RPMI7951 (cell line): ENCODE measurements around the gene PCDHGB3. TPM values are rescaled to one million over a fixed set of nuclear protein-coding genes. Genes with fewer than 3 reads are reported as not detected.
A peak's percentile ranks its signal among the peaks of the same experiment; 100 is the strongest.

ENCODE experiments used
- DNase-seq: peaks from one replicate; pipeline ENCODE4 v3.0.0-alpha.2; 2012; ENCODE audit warnings: low read depth
- total RNA-seq: library from RNA; depleted of rRNA; stranded (reverse); fragments of >200 nt; shearing (Covaris generic); gene quantifications from 2 replicates; pipeline ENCODE4 v1.2.3, GENCODE V29; 2014; rRNA removed

The PCDHGB3 gene
- total RNA-seq, 1 experiment from 2014 or later = 1.1 TPM

DNA sequence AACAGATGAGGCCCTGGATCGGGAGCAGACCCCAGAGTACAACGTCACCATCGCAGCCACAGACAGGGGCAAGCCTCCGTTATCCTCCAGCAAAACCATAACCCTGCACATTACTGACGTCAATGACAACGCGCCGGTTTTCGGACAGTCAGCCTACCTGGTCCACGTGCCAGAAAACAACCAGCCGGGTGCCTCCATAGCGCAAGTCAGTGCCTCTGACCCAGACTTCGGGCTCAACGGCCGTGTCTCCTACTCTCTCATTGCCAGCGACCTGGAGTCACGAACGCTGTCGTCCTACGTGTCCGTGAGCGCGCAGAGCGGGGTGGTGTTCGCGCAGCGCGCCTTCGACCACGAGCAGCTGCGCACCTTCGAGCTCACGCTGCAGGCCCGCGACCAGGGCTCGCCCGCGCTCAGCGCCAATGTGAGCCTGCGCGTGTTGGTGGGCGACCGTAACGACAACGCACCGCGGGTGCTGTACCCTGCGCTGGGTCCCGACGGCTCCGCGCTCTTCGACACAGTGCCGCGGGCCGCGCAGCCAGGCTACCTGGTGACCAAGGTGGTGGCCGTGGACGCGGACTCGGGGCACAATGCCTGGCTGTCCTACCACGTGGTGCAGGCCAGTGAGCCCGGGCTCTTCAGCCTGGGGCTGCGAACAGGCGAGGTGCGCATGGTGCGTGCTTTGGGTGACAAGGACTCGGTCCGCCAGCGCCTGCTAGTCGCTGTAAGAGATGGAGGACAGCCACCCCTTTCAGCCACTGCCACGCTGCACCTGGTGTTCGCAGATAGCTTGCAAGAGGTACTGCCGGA lies 49.2 kb downstream of the PCDHGB3 start:
- no peak for DNase-seq

DNA sequence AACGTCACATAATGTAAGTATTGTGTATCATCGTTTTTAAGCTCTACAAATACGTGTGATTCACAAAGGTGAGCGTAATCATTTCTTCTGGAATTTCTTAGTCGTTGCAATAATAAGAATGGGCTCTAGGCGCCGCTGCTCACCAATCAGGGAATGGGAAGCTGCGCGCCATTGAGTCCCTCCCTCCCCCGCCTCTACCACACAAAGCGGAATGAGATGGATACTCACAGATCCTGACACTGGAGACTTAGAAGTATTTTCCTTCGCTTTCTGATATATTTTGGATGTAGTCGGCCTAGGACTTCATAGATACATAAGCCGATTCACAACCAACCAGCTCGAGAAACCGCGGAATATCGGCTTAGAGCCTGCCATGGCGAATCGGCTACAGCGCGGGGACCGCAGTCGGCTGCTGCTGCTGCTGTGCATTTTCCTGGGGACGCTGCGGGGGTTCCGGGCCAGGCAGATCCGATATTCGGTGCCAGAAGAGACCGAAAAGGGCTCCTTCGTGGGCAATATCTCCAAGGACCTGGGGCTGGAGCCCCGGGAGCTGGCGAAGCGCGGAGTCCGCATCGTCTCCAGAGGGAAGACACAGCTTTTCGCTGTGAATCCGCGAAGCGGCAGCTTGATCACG lies 50.9 kb downstream of the PCDHGB3 start, which contains the start of gene PCDHGA11:
TSS of gene PCDHGA11 (plus strand) at position 197 of the 634 bp plus-strand sequence. CDS start at position 374, 177 bp downstream.
- DNase-seq = peak; percentile 57

GRCh38 chr5:141421489-141421855 lies 51.4 kb downstream of the PCDHGB3 start:
- DNase-seq = no peak

Other genes starting within 250 kb of the PCDHGB3 start
- gene PCDHB4, start 248.4 kb upstream of the PCDHGB3 start, total RNA-seq = under 0.01 and 0.12 TPM in 2 replicates
- 0.59 and 0.60 TPM in 2 replicates for gene PCDHB5, start 235.0 kb upstream of the PCDHGB3 start, total RNA-seq
- gene PCDHB6, start 220.2 kb upstream of the PCDHGB3 start, total RNA-seq = 0.20 and 0.24 TPM in 2 replicates
- 0.39 and 0.48 TPM in 2 replicates for gene PCDHB7, start 197.6 kb upstream of the PCDHGB3 start, total RNA-seq
- gene PCDHB8, start 192.5 kb upstream of the PCDHGB3 start, total RNA-seq = 0.10 and 0.12 TPM in 2 replicates
- gene PCDHB16, start 187.9 kb upstream of the PCDHGB3 start, total RNA-seq = 2.0 and 2.1 TPM in 2 replicates
- 0.10 and 0.24 TPM in 2 replicates for gene PCDHB9, start 183.1 kb upstream of the PCDHGB3 start, total RNA-seq
- gene PCDHB10, start 177.9 kb upstream of the PCDHGB3 start, total RNA-seq = 0.60 and 0.78 TPM in 2 replicates
- gene PCDHB11, start 170.6 kb upstream of the PCDHGB3 start, total RNA-seq = 0.12 and 0.20 TPM in 2 replicates
- gene PCDHB12, start 161.5 kb upstream of the PCDHGB3 start, total RNA-seq = 0.36 and 0.88 TPM in 2 replicates
- 2.5 and 2.6 TPM in 2 replicates for gene PCDHB13, start 156.3 kb upstream of the PCDHGB3 start, total RNA-seq
- 0.72 and 0.88 TPM in 2 replicates for gene PCDHB14, start 146.9 kb upstream of the PCDHGB3 start, total RNA-seq
- gene PCDHB15, start 124.8 kb upstream of the PCDHGB3 start, total RNA-seq = 1.6 and 2.0 TPM in 2 replicates
- 0.48 TPM in 1 of 2 replicates, not detected in the other for gene SLC25A2, start 66.2 kb upstream of the PCDHGB3 start, total RNA-seq
- 36.0 and 50.9 TPM in 2 replicates for gene TAF7, start 49.5 kb upstream of the PCDHGB3 start, total RNA-seq
- 3.3 and 3.7 TPM in 2 replicates for gene PCDHGA1, start 39.7 kb upstream of the PCDHGB3 start, total RNA-seq
- gene PCDHGA2, start 31.5 kb upstream of the PCDHGB3 start, total RNA-seq = 6.8 and 7.0 TPM in 2 replicates
- gene PCDHGA3, start 26.4 kb upstream of the PCDHGB3 start, total RNA-seq = 0.12 and 0.39 TPM in 2 replicates
- 10.6 and 10.9 TPM in 2 replicates for gene PCDHGB1, start 20.1 kb upstream of the PCDHGB3 start, total RNA-seq
- gene PCDHGA4, start 15.2 kb upstream of the PCDHGB3 start, total RNA-seq = 3.8 and 4.8 TPM in 2 replicates
- 4.6 and 6.0 TPM in 2 replicates for gene PCDHGB2, start 10.2 kb upstream of the PCDHGB3 start, total RNA-seq
- gene PCDHGA5, start 6.1 kb upstream of the PCDHGB3 start, total RNA-seq = 1.5 and 1.8 TPM in 2 replicates
- gene PCDHGA6, start 3.6 kb downstream of the PCDHGB3 start, total RNA-seq = 1.3 and 1.8 TPM in 2 replicates
- gene PCDHGA7, start 12.5 kb downstream of the PCDHGB3 start, total RNA-seq = 4.6 and 5.5 TPM in 2 replicates
- gene PCDHGB4, start 17.5 kb downstream of the PCDHGB3 start, total RNA-seq = 12.0 and 12.7 TPM in 2 replicates
- gene PCDHGA8, start 22.4 kb downstream of the PCDHGB3 start, total RNA-seq = 1.6 and 1.9 TPM in 2 replicates
- gene PCDHGB5, start 27.7 kb downstream of the PCDHGB3 start, total RNA-seq = 18.6 and 19.8 TPM in 2 replicates
- gene PCDHGA9, start 32.5 kb downstream of the PCDHGB3 start, total RNA-seq = 0.88 and 1.1 TPM in 2 replicates
- 0.84 and 0.88 TPM in 2 replicates for gene PCDHGB6, start 37.8 kb downstream of the PCDHGB3 start, total RNA-seq
- gene PCDHGA10, start 42.7 kb downstream of the PCDHGB3 start, total RNA-seq = 0.78 and 0.84 TPM in 2 replicates
- gene PCDHGB7, start 47.4 kb downstream of the PCDHGB3 start, total RNA-seq = 0.29 and 0.48 TPM in 2 replicates
- gene PCDHGA11, start 50.8 kb downstream of the PCDHGB3 start, total RNA-seq = 7.0 and 8.1 TPM in 2 replicates
- 19.9 and 23.5 TPM in 2 replicates for gene PCDHGA12, start 60.3 kb downstream of the PCDHGB3 start, total RNA-seq
- gene PCDHGC3, start 105.7 kb downstream of the PCDHGB3 start, total RNA-seq = 75.6 and 81.8 TPM in 2 replicates
- 0.78 and 1.1 TPM in 2 replicates for gene PCDHGC4, start 114.8 kb downstream of the PCDHGB3 start, total RNA-seq
- gene PCDHGC5, start 118.8 kb downstream of the PCDHGB3 start, total RNA-seq = 1.1 and 1.2 TPM in 2 replicates
- gene DIAPH1, start 248.8 kb downstream of the PCDHGB3 start, total RNA-seq = 29.1 and 40.1 TPM in 2 replicates